Activated CD4-positive, alpha-beta T cell treated with anti-CD3 and anti-CD28 coated beads, Interleukin-2, Interleukin-6, amounts not matched to agents 100 ng/mL and 50 ng/mL, durations not matched to agents 16 hours and 8 hours (primary cell): Measurements from ENCODE around the gene EBPL.

Experiments used
- DNase-seq: peaks from one replicate; pipeline ENCODE4 v3.0.0-alpha.2; 2020

The EBPL gene

GRCh38 chr13:49670828-49671227 lies 20.5 kb downstream of the EBPL start:
- DNase-seq: no peak

- DNase-seq: peak; percentile 30
These were observed 21.5 kb downstream of the EBPL start for GRCh38 chr13:49669735-49670309.

GRCh38 chr13:49667773-49668172 lies 23.5 kb downstream of the EBPL start:
- no peak for DNase-seq

GRCh38 chr13:49664606-49665005 lies 26.7 kb downstream of the EBPL start:
- DNase-seq: no peak

GRCh38 chr13:49657241-49657641 lies 34.0 kb downstream of the EBPL start:
- no peak for DNase-seq

- DNase-seq: no peak
These were observed 35.4 kb downstream of the EBPL start for GRCh38 chr13:49655906-49656305.

GRCh38 chr13:49654011-49654410 lies 37.3 kb downstream of the EBPL start:
- no peak for DNase-seq

- DNase-seq: no peak
These were observed 37.8 kb downstream of the EBPL start for GRCh38 chr13:49653478-49653877.

- DNase-seq: peak; percentile 39
These were observed 38.7 kb downstream of the EBPL start for GRCh38 chr13:49652355-49653305.

GRCh38 chr13:49651570-49652354 lies 39.5 kb downstream of the EBPL start:
- DNase-seq: no peak

GRCh38 chr13:49649963-49650312 lies 41.3 kb downstream of the EBPL start:
- no peak for DNase-seq

GRCh38 chr13:49649244-49649962 lies 41.9 kb downstream of the EBPL start:
- no peak for DNase-seq

GRCh38 chr13:49646688-49647087 lies 44.6 kb downstream of the EBPL start:
- DNase-seq: no peak

- peak; percentile 23 for DNase-seq
These were observed 45.8 kb downstream of the EBPL start for GRCh38 chr13:49645451-49645850.

GRCh38 chr13:49643035-49643646 lies 48.1 kb downstream of the EBPL start:
- no peak for DNase-seq

- DNase-seq: no peak
These were observed 49.4 kb downstream of the EBPL start for GRCh38 chr13:49641801-49642291.

- no peak for DNase-seq
These were observed 52.6 kb downstream of the EBPL start for GRCh38 chr13:49638744-49639072.

GRCh38 chr13:49638030-49638743 lies 53.1 kb downstream of the EBPL start:
- DNase-seq: no peak

- DNase-seq: no peak
These were observed 54.6 kb downstream of the EBPL start for GRCh38 chr13:49636705-49637104.

- peak; percentile 29 for DNase-seq
These were observed 55.5 kb downstream of the EBPL start for GRCh38 chr13:49635599-49636433.

GRCh38 chr13:49633710-49634109 lies 57.6 kb downstream of the EBPL start:
- DNase-seq: no peak
